Fibroblast of the conjunctiva (primary cell): Measurements from ENCODE around the gene CD244.
"Not testable (repeated sequence)": the region's sequence is repeated elsewhere in the genome, so short reads cannot be mapped to it uniquely, and the experiment has no call there.

Source experiments
- DNase-seq: peaks from one replicate; pipeline ENCODE4 v3.0.0-alpha.2; 2010; ENCODE audit warnings: low read depth

CD244 gene

GRCh38 chr1:160879056-160879455 is 16.4 kb upstream of the CD244 start:
- DNase-seq: no peak

GRCh38 chr1:160877221-160877620 is 14.5 kb upstream of the CD244 start:
- DNase-seq: no peak

- no peak for DNase-seq
Measured at GRCh38 chr1:160876311-160876710, 13.6 kb upstream of the CD244 start.

- DNase-seq: not testable (repeated sequence)
Measured at GRCh38 chr1:160875591-160875990, 12.9 kb upstream of the CD244 start.

GRCh38 chr1:160874935-160875334 is 12.2 kb upstream of the CD244 start:
- no peak for DNase-seq

- no peak for DNase-seq
Measured at GRCh38 chr1:160868141-160868540, 5.5 kb upstream of the CD244 start.

GRCh38 chr1:160867651-160868050 is 5.0 kb upstream of the CD244 start:
- not testable (repeated sequence) for DNase-seq

GRCh38 chr1:160866695-160867260 is 4.1 kb upstream of the CD244 start:
- DNase-seq: no peak

GRCh38 chr1:160866001-160866694 is 3.5 kb upstream of the CD244 start:
- no peak for DNase-seq

GRCh38 chr1:160865337-160865736 is 2.6 kb upstream of the CD244 start:
- DNase-seq: no peak

GRCh38 chr1:160864173-160864572 is 1.5 kb upstream of the CD244 start:
- DNase-seq: no peak

GRCh38 chr1:160863774-160864131 is 1.1 kb upstream of the CD244 start:
- DNase-seq: no peak

- no peak for DNase-seq
Measured at GRCh38 chr1:160863061-160863773, 530 bp upstream of the CD244 start.

GRCh38 chr1:160860840-160861505 is 1.7 kb downstream of the CD244 start:
- DNase-seq: no peak

GRCh38 chr1:160859166-160859565 is 3.5 kb downstream of the CD244 start:
- DNase-seq: no peak

GRCh38 chr1:160858507-160858906 is 4.2 kb downstream of the CD244 start:
- no peak for DNase-seq

- no peak for DNase-seq
Measured at GRCh38 chr1:160858097-160858496, 4.6 kb downstream of the CD244 start.

- DNase-seq: no peak
Measured at GRCh38 chr1:160855181-160855981, 7.3 kb downstream of the CD244 start.

- DNase-seq: no peak
Measured at GRCh38 chr1:160853754-160854153, 8.9 kb downstream of the CD244 start.

GRCh38 chr1:160853014-160853413 is 9.7 kb downstream of the CD244 start:
- no peak for DNase-seq

GRCh38 chr1:160850993-160851392 is 11.7 kb downstream of the CD244 start:
- no peak for DNase-seq

- no peak for DNase-seq
Measured at GRCh38 chr1:160850541-160850940, 12.1 kb downstream of the CD244 start.
